ENCODE results near the gene SV2B. TPM values are rescaled to one million over a fixed set of nuclear protein-coding genes. Genes with fewer than 3 reads are reported as not detected.

The SV2B gene
- polyA plus RNA-seq, 4 donors, result 0.25 to 2.0 TPM; not detected in 2

DNA sequence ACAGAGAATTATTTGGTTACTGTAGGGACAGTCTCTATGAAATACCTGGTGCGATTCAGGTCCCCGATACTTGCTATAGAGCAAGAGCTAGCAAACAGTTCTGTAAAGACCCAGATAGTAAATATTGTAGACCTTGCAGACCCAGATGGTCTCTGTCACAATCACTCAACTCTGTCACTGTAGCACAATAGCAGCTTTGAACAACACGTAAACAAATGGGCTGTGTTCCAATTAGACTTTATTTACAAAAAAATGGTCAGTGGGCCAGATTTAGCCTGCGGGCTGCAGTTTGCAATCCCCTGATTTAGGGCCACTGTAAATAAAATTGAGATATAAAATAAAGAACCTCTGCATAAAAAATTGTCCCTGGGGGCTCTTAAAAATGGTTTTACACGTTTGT lies 127.7 kb downstream of the SV2B start:
- Histone ChIP-seq H3K4me1 (ENCODE audit: control insufficient read depth in 3 of 3, insufficient read depth in 2 of 3, low read depth in 1 of 3, low read length in 2 of 3) (no peaks in the 10 kb centered on the region), H3K4me3 (ENCODE audit: low read depth in 1 of 3, low read length in 3 of 3) (no peak overlapping the region), H3K9me3 (ENCODE audit: control insufficient read depth in 2 of 2, insufficient read depth in 1 of 2, low read depth in 1 of 2, low read length in 1 of 2) (no peaks in the 10 kb centered on the region), H3K27ac (ENCODE audit: low read depth in 1 of 3, low read length in 2 of 3) (no peak overlapping the region), H3K36me3 (ENCODE audit: control insufficient read depth in 3 of 3, insufficient read depth in 2 of 3, low read depth in 1 of 3, low read length in 3 of 3) (no peaks in the 10 kb centered on the region), H3K27me3 (ENCODE audit: control insufficient read depth in 3 of 3, insufficient read depth in 3 of 3, low read length in 3 of 3) (no peaks in the 10 kb centered on the region)
- FAIRE-seq (no peak), DNase-seq (no peak)
- WGBS, 3 donors, result 54 to 59% (median 56%) methylated on average over 5 of the region's 5 CpGs

DNA sequence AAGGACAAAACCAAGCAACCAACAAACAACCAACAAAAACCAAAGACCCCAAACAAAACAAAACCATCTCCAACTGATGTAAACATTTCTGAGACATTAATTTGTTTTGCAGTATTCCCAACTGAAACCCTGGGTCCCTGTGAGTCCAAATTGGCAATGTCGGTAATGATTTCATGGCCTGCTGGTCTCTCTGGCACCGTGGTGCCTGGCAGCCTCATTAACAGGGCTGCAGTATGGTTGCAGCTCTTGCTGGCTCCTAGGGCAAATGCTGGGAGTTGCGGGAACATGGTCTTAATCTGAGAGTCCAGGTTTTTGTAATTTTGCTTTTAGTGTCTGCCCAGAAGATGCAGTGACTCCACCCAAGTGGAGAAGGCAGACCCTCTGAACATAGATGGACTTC lies 128.3 kb downstream of the SV2B start:
- Histone ChIP-seq H3K27ac (ENCODE audit: low read depth in 1 of 3, low read length in 2 of 3) (no peak overlapping the region), H3K27me3 (ENCODE audit: control insufficient read depth in 3 of 3, insufficient read depth in 3 of 3, low read length in 3 of 3) (no peaks in the 10 kb centered on the region), H3K4me3 (ENCODE audit: low read depth in 1 of 3, low read length in 3 of 3) (no peak overlapping the region), H3K9me3 (ENCODE audit: control insufficient read depth in 2 of 2, insufficient read depth in 1 of 2, low read depth in 1 of 2, low read length in 1 of 2) (no peaks in the 10 kb centered on the region), H3K4me1 (ENCODE audit: control insufficient read depth in 3 of 3, insufficient read depth in 2 of 3, low read depth in 1 of 3, low read length in 2 of 3) (no peaks in the 10 kb centered on the region), H3K36me3 (ENCODE audit: control insufficient read depth in 3 of 3, insufficient read depth in 2 of 3, low read depth in 1 of 3, low read length in 3 of 3) (no peaks in the 10 kb centered on the region)
- FAIRE-seq (no peak), DNase-seq (no peak)
- 73 to 84% (median 81%) methylated on average over 3 of the region's 3 CpGs for WGBS, 3 donors

DNA sequence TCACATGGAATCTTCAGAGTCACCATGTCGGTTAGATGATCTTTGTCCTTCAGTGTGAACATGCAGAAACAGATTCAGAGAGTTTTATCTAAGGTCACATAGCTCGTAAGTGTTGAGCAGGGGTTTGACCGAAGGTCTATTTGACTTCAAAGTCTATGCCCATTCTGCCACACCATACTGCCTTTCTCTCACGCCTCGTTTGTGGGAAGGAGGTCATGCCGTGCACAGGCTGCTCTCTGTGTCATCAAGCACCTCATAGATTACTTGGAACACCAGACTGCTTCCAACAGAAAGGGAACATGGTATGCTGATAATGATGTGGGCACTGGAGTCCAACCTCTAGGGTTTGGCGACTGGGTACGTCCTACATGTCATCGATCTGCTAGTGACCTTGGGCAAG lies 128.8 kb downstream of the SV2B start:
- FAIRE-seq (no peak), DNase-seq (no peak)
- Histone ChIP-seq H3K27me3 (ENCODE audit: control insufficient read depth in 3 of 3, insufficient read depth in 3 of 3, low read length in 3 of 3) (no peaks in the 10 kb centered on the region), H3K27ac (ENCODE audit: low read depth in 1 of 3, low read length in 2 of 3) (no peak overlapping the region), H3K9me3 (ENCODE audit: control insufficient read depth in 2 of 2, insufficient read depth in 1 of 2, low read depth in 1 of 2, low read length in 1 of 2) (no peaks in the 10 kb centered on the region), H3K4me1 (ENCODE audit: control insufficient read depth in 3 of 3, insufficient read depth in 2 of 3, low read depth in 1 of 3, low read length in 2 of 3) (no peaks in the 10 kb centered on the region), H3K36me3 (ENCODE audit: control insufficient read depth in 3 of 3, insufficient read depth in 2 of 3, low read depth in 1 of 3, low read length in 3 of 3) (no peaks in the 10 kb centered on the region), H3K4me3 (ENCODE audit: low read depth in 1 of 3, low read length in 3 of 3) (no peak overlapping the region)
- 60 to 83% (median 68%) methylated on average over 9 of the region's 9 CpGs for WGBS, 3 donors

DNA sequence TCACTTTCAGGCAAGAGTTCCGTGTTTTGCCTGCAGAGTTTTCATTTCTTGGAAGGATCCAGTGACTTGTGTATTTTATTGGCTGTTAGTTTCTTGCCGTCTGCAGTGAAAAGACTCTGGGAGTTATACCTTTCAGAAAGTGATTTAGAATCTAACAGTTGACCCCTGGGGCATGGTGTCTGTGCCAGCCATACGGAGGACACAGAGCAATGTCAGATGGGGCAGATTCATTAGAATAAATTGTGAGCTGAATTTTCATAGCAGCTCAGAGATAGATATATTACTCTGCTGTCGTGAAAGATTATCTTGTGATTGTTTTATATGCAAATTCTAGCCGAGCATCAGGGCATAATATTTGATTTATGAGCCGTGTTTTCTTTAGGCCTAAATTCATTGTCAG lies 131.6 kb downstream of the SV2B start:
- H3K36me3 ChIP-seq (ENCODE audit: control insufficient read depth in 3 of 3, insufficient read depth in 2 of 3, low read depth in 1 of 3, low read length in 3 of 3), result no peaks in the 10 kb centered on the region
- DNase-seq, result no peak
- 71 to 79% (median 78%) methylated on average over 6 of the region's 6 CpGs for WGBS, 3 donors
- H3K27me3 ChIP-seq (ENCODE audit: control insufficient read depth in 3 of 3, insufficient read depth in 3 of 3, low read length in 3 of 3), result no peaks in the 10 kb centered on the region
- FAIRE-seq, result no peak
- no peak overlapping the region for H3K27ac ChIP-seq (ENCODE audit: low read depth in 1 of 3, low read length in 2 of 3)
- no peak overlapping the region for H3K4me3 ChIP-seq (ENCODE audit: low read depth in 1 of 3, low read length in 3 of 3)
- no peaks in the 10 kb centered on the region for H3K9me3 ChIP-seq (ENCODE audit: control insufficient read depth in 2 of 2, insufficient read depth in 1 of 2, low read depth in 1 of 2, low read length in 1 of 2)
- no peaks in the 10 kb centered on the region for H3K4me1 ChIP-seq (ENCODE audit: control insufficient read depth in 3 of 3, insufficient read depth in 2 of 3, low read depth in 1 of 3, low read length in 2 of 3)

DNA sequence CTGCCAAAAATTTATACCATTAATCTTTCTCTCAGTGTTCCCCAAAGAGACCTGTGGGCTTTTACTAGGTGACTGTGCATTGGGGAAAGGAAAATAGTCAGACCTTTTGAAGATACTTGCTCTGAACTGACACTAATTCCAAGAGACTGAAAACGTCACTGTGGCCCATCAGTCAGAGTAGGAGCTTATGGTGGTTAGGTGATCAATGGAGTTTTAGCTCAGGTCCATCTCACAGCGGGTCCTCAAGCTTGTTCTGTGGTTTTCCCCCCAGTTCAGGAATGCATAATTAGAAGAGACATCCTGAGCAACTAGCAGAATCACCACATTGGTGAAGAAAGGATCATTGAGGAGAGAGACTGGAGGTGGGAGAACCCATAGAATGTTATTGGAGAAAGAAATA lies 134.7 kb downstream of the SV2B start:
- Histone ChIP-seq H3K4me3 (ENCODE audit: low read depth in 1 of 3, low read length in 3 of 3) (no peak overlapping the region), H3K36me3 (ENCODE audit: control insufficient read depth in 3 of 3, insufficient read depth in 2 of 3, low read depth in 1 of 3, low read length in 3 of 3) (no peaks in the 10 kb centered on the region), H3K27ac (ENCODE audit: low read depth in 1 of 3, low read length in 2 of 3) (no peak overlapping the region), H3K9me3 (ENCODE audit: control insufficient read depth in 2 of 2, insufficient read depth in 1 of 2, low read depth in 1 of 2, low read length in 1 of 2) (no peaks in the 10 kb centered on the region), H3K27me3 (ENCODE audit: control insufficient read depth in 3 of 3, insufficient read depth in 3 of 3, low read length in 3 of 3) (peaks cover 0 to 2% (median 0%) of the 10 kb centered on the region in 3 donors), H3K4me1 (ENCODE audit: control insufficient read depth in 3 of 3, insufficient read depth in 2 of 3, low read depth in 1 of 3, low read length in 2 of 3) (no peaks in the 10 kb centered on the region)
- FAIRE-seq, result no peak
- WGBS, 3 donors, result 70 to 72% (median 72%) methylated on average over 2 of the region's 2 CpGs
- no peak for DNase-seq

DNA sequence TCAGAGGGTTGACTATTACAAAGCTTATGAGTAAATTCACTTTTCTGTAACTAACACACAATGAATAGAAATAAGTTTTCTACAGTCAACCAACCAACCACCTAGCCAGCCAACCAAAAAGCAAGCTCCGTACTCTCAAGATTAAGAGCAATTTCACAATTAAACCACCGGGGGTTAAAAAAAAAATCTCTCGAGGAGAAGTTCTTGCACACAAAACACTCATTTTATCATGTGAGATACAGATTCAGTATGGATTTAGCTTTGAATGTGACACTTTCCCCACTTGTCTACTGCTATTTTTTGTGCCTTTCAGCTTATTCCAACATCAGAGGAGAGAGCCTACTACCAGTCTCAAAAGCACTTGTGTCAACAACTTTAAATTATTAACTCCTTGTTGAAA lies 135.3 kb downstream of the SV2B start:
- no peaks in the 10 kb centered on the region for H3K9me3 ChIP-seq (ENCODE audit: control insufficient read depth in 2 of 2, insufficient read depth in 1 of 2, low read depth in 1 of 2, low read length in 1 of 2)
- H3K27ac ChIP-seq (ENCODE audit: low read depth in 1 of 3, low read length in 2 of 3), result no peak overlapping the region
- no peak overlapping the region for H3K4me3 ChIP-seq (ENCODE audit: low read depth in 1 of 3, low read length in 3 of 3)
- FAIRE-seq (no peak), DNase-seq (no peak)
- no peaks in the 10 kb centered on the region for H3K36me3 ChIP-seq (ENCODE audit: control insufficient read depth in 3 of 3, insufficient read depth in 2 of 3, low read depth in 1 of 3, low read length in 3 of 3)
- H3K4me1 ChIP-seq (ENCODE audit: control insufficient read depth in 3 of 3, insufficient read depth in 2 of 3, low read depth in 1 of 3, low read length in 2 of 3), result no peaks in the 10 kb centered on the region
- WGBS, 3 donors, result 66 to 78% (median 74%) methylated on average over 3 of the region's 3 CpGs
- H3K27me3 ChIP-seq (ENCODE audit: control insufficient read depth in 3 of 3, insufficient read depth in 3 of 3, low read length in 3 of 3), result peaks cover 0 to 2% (median 0%) of the 10 kb centered on the region in 3 donors

DNA sequence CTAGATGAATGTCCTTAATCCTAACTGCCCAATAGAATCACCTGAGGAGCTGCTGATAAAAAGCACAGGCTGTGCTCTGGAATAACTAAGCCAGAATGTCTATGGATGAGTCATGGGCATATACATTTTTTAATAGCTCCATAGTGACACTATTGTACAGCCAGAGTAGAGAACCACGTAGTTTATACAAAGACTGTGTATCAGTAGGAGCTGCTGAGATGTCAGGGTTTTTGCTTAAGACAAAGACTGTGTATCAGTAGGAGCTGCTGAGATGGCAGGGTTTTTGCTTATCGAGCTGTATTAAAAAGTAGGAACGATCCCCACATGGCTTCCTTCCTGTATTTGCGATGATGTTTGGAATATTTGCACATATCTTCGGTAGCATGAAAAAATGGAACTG lies 137.4 kb downstream of the SV2B start:
- no peaks in the 10 kb centered on the region for H3K36me3 ChIP-seq (ENCODE audit: control insufficient read depth in 3 of 3, insufficient read depth in 2 of 3, low read depth in 1 of 3, low read length in 3 of 3)
- no peak overlapping the region for H3K27ac ChIP-seq (ENCODE audit: low read depth in 1 of 3, low read length in 2 of 3)
- peaks cover 0 to 2% (median 0%) of the 10 kb centered on the region in 3 donors for H3K27me3 ChIP-seq (ENCODE audit: control insufficient read depth in 3 of 3, insufficient read depth in 3 of 3, low read length in 3 of 3)
- H3K9me3 ChIP-seq (ENCODE audit: control insufficient read depth in 2 of 2, insufficient read depth in 1 of 2, low read depth in 1 of 2, low read length in 1 of 2), result no peaks in the 10 kb centered on the region
- H3K4me1 ChIP-seq (ENCODE audit: control insufficient read depth in 3 of 3, insufficient read depth in 2 of 3, low read depth in 1 of 3, low read length in 2 of 3), result no peaks in the 10 kb centered on the region
- WGBS, 3 donors, result 77 to 84% (median 79%) methylated on average over 5 of the region's 5 CpGs
- DNase-seq (no peak), FAIRE-seq (no peak)
- H3K4me3 ChIP-seq (ENCODE audit: low read depth in 1 of 3, low read length in 3 of 3), result no peak overlapping the region

DNA sequence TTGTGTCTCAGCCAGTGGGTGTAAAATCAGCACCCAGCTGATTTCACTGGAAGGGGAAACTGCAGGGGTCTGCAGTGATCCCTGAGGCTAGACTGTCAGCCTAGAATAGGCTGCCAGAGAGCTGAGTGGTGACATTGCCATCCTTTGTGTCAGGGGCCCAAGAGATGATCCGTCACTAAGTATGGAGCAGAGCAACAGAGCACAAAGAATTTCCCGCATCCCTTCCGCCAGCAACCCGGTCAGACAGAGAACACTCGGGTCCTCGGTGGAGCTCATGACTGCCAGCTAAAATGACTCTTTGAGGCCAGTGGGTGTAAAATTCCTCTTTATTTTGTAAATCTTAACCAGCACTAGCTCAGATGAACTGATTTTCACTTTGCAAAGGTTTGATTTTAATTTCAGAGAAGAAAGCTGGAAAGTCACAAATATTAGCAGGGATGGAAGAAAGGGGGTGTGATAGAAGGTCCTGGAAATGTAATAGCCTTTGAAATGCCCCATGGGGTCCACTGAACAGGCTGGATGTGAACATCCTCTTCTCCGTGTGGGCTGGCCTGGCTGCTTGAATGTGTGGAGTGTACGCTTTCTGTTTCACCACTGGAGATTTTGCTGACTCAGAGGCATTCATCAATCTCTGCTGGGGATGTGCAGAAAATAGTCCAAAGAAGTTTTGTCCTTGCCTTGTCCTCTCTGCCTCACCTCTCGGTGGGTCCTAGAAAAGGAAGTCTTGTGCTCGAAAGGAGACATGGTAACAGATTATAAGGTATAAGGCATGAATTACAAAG lies 138.8 kb downstream of the SV2B start:
- FAIRE-seq, result no peak
- 68 to 73% (median 69%) methylated on average over 10 of the region's 10 CpGs for WGBS, 3 donors

DNA sequence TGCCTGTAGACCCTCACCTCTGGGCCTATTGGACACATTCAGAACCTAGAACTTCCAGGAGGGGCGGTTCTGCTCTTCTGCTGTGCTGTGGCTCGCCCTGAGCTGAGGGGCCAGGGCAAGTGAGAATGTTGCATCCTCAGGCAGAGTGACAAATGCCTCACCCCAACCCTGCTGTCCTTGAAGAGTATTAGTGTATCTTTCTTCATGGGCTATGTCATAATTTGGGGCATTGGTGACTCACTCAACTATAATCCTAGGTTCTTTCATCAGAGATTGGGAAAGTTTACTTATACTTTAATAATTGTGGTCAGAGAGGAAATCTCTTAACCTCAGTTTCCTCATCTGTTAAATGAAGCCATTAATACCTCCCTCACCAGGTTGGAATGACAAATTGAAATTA lies 143.8 kb downstream of the SV2B start:
- DNase-seq, result no peak
- H3K27ac ChIP-seq (ENCODE audit: low read depth in 1 of 3, low read length in 2 of 3), result no peak overlapping the region
- 45 to 57% (median 48%) methylated on average over 2 of the region's 2 CpGs for WGBS, 3 donors
- no peak overlapping the region for H3K4me3 ChIP-seq (ENCODE audit: low read depth in 1 of 3, low read length in 3 of 3)
- peaks cover 0 to 2% (median 0%) of the 10 kb centered on the region in 3 donors for H3K27me3 ChIP-seq (ENCODE audit: control insufficient read depth in 3 of 3, insufficient read depth in 3 of 3, low read length in 3 of 3)
- H3K36me3 ChIP-seq (ENCODE audit: control insufficient read depth in 3 of 3, insufficient read depth in 2 of 3, low read depth in 1 of 3, low read length in 3 of 3), result no peaks in the 10 kb centered on the region
- no peak for FAIRE-seq
- H3K4me1 ChIP-seq (ENCODE audit: control insufficient read depth in 3 of 3, insufficient read depth in 2 of 3, low read depth in 1 of 3, low read length in 2 of 3), result no peaks in the 10 kb centered on the region
- H3K9me3 ChIP-seq (ENCODE audit: control insufficient read depth in 2 of 2, insufficient read depth in 1 of 2, low read depth in 1 of 2, low read length in 1 of 2), result no peaks in the 10 kb centered on the region

More for the DNA sequence above, 138.8 kb downstream of the SV2B start:
- Histone ChIP-seq H3K36me3 (ENCODE audit: control insufficient read depth in 3 of 3, insufficient read depth in 2 of 3, low read depth in 1 of 3, low read length in 3 of 3) (no peaks in the 10 kb centered on the region), H3K27me3 (ENCODE audit: control insufficient read depth in 3 of 3, insufficient read depth in 3 of 3, low read length in 3 of 3) (peaks cover 0 to 2% (median 0%) of the 10 kb centered on the region in 3 donors), H3K27ac (ENCODE audit: low read depth in 1 of 3, low read length in 2 of 3) (no peak overlapping the region), H3K4me3 (ENCODE audit: low read depth in 1 of 3, low read length in 3 of 3) (no peak overlapping the region), H3K4me1 (ENCODE audit: control insufficient read depth in 3 of 3, insufficient read depth in 2 of 3, low read depth in 1 of 3, low read length in 2 of 3) (no peaks in the 10 kb centered on the region), H3K9me3 (ENCODE audit: control insufficient read depth in 2 of 2, insufficient read depth in 1 of 2, low read depth in 1 of 2, low read length in 1 of 2) (no peaks in the 10 kb centered on the region)
- DNase-seq, result no peak

Data from small intestine (tissue), 7 donors.